ENCODE measurements around the gene COL8A2. TPM values are rescaled to one million over a fixed set of nuclear protein-coding genes. Genes with fewer than 3 reads are reported as not detected.

COL8A2 gene
- total RNA-seq, 4 donors from 2014 or later, result 2.7 to 6.4 (median 3.7) TPM

GRCh38 chr1:36166938-36167905, 42.2 kb upstream of the COL8A2 start:
- ATAC-seq (ENCODE audit: low FRiP score) (no peak), DNase-seq (ENCODE audit: low spot score) (no peak)
- no peak for TF ChIP-seq CTCF (IDR thresholded peaks at IDR 0.05)

- ATAC-seq (ENCODE audit: low FRiP score), result no peak
- no peak for DNase-seq (ENCODE audit: low spot score)
- TF ChIP-seq CTCF (IDR thresholded peaks at IDR 0.05), result no peak
These were observed 41.1 kb upstream of the COL8A2 start for GRCh38 chr1:36166136-36166535.

GRCh38 chr1:36165145-36165544, 40.1 kb upstream of the COL8A2 start:
- DNase-seq (ENCODE audit: low spot score) (no peak), ATAC-seq (ENCODE audit: low FRiP score) (no peak)
- no peak for TF ChIP-seq CTCF (IDR thresholded peaks at IDR 0.05)

GRCh38 chr1:36164361-36164760, 39.3 kb upstream of the COL8A2 start:
- DNase-seq (ENCODE audit: low spot score), result no peak
- ATAC-seq (ENCODE audit: low FRiP score), result no peak
- no peak for TF ChIP-seq CTCF (IDR thresholded peaks at IDR 0.05)

- DNase-seq (ENCODE audit: low spot score) (no peak), ATAC-seq (ENCODE audit: low FRiP score) (no peak)
- no peak for TF ChIP-seq CTCF (IDR thresholded peaks at IDR 0.05)
These were observed 38.4 kb upstream of the COL8A2 start for GRCh38 chr1:36163426-36163825.

GRCh38 chr1:36162680-36163239, 37.7 kb upstream of the COL8A2 start:
- ATAC-seq (ENCODE audit: low FRiP score) (no peak), DNase-seq (ENCODE audit: low spot score) (no peak)

More at GRCh38 chr1:36162680-36163239, 37.7 kb upstream of the COL8A2 start:
- TF ChIP-seq CTCF (IDR thresholded peaks at IDR 0.05), result no peak

Data from omental fat pad (tissue), 4 donors.